Uterus (tissue), 2 donors: ENCODE data around the gene C20orf173.

Source experiments
- POLR2A ChIP-seq, 2 donors: fragments of 450-650 bp; IDR thresholded peaks; one replicate each; pipeline ENCODE4 v1.6.1; 2016; ENCODE audit warnings: antibody characterized with exemption in 2 of 2, mild to moderate bottlenecking in 1 of 2, moderate library complexity in 1 of 2
- TF ChIP-seq, protein P1 (sequence below), 4 experiments: fragments of 200-600 bp in 2 of 4; fragments of 450-650 bp in 2 of 4; sonication (generic) in 2 of 4; IDR thresholded peaks; one replicate each; pipeline ENCODE4 v1.5.1; 2016 to 2019; ENCODE audit warnings: antibody characterized with exemption in 4 of 4, mild to moderate bottlenecking in 2 of 4, moderate library complexity in 1 of 4

DNA sequence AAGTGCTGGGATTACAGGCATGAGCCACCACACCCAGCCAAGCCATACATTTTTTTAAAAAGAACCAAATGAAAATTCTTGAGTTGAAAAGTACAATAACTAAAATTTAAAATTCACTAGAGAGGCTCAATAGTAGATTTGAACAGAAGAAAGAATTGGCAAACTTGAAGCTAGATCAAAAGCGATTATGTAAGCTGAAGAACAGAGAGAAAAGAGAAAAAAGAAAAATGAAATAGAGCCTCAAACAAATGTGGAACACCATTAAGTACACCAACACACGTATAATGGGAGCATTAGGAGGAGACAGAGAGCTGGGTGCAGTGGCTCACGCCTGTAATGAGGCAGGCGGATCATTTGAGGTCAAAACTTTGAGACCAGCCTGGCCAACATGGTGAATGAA is 43.4 kb upstream of the C20orf173 start:
- TF ChIP-seq, protein P1, sequence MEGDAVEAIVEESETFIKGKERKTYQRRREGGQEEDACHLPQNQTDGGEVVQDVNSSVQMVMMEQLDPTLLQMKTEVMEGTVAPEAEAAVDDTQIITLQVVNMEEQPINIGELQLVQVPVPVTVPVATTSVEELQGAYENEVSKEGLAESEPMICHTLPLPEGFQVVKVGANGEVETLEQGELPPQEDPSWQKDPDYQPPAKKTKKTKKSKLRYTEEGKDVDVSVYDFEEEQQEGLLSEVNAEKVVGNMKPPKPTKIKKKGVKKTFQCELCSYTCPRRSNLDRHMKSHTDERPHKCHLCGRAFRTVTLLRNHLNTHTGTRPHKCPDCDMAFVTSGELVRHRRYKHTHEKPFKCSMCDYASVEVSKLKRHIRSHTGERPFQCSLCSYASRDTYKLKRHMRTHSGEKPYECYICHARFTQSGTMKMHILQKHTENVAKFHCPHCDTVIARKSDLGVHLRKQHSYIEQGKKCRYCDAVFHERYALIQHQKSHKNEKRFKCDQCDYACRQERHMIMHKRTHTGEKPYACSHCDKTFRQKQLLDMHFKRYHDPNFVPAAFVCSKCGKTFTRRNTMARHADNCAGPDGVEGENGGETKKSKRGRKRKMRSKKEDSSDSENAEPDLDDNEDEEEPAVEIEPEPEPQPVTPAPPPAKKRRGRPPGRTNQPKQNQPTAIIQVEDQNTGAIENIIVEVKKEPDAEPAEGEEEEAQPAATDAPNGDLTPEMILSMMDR (IDR thresholded peaks at IDR 0.05) = no peak
- no peak for TF ChIP-seq POLR2A (IDR thresholded peaks at IDR 0.05)
